Body of pancreas (tissue), 4 donors: ENCODE results near the gene ANKRD33B.

Experiments used
- CTCF ChIP-seq, 7 experiments: fragments of 450-650 bp in 4 of 7; fragments of 200-600 bp in 3 of 7; sonication (generic) in 3 of 7; IDR thresholded peaks; one replicate each; pipeline ENCODE4 v1.5.1; 2016 to 2019; ENCODE audit warnings: antibody characterized with exemption in 7 of 7
- POLR2A ChIP-seq, 3 donors: fragments of 450-650 bp; IDR thresholded peaks; one replicate each; pipeline ENCODE4 v1.6.1; 2016; ENCODE audit warnings: antibody characterized with exemption in 3 of 3, mild to moderate bottlenecking in 2 of 3

DNA sequence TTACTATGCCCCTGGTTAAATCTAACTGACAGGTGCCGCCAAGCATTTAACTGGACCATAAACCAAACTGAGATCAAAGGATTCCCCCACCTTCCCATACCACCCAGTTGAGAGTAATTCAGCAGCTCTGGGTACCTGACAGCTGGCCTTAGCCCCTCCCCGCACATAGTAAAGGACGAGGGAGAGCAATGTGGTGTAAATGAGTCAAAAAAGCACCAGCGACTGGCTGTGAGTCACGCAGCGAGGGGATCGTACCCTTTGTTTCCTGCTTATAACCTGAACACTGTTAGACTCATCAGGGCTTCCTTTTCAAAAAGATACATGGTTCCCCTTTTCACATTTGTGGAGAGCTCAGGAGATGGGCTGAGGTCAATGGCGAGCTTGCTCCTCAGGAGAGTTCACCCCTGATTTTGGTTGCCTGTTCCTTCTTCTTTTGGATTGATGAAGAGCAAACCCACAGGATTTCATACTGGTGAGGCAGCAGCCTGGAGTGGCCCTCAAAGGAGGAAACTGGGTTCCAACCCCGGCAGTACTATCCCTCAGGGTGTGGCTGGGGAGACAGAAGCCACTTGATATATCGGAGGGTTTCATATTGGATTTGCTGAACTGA lies 71.5 kb downstream of the ANKRD33B start:
- TF ChIP-seq CTCF (IDR thresholded peaks at IDR 0.05) (no peak), POLR2A (IDR thresholded peaks at IDR 0.05) (no peak)
